Measurements from ENCODE around the gene PRKAR2A. TPM values are rescaled to one million over a fixed set of nuclear protein-coding genes. Genes with fewer than 3 reads are reported as not detected.

The PRKAR2A gene
- total and polyA plus RNA-seq, 2 donors (not counting 3 experiments of a cell fraction or from before 2014, with no cell fraction given), result 8.6 to 69.9 TPM

GRCh38 chr3:48798998-48799397 lies 48.7 kb downstream of the PRKAR2A start:
- no peak for TF ChIP-seq FOS (IDR thresholded peaks at IDR 0.05; ENCODE audit: borderline replicate concordance, insufficient read depth, low read length)
- TF ChIP-seq MYC (IDR thresholded peaks at IDR 0.05; ENCODE audit: low read depth, low read length), result no peak
- TF ChIP-seq POLR2A (IDR thresholded peaks at IDR 0.05; ENCODE audit: low read depth, low read length), result no peak
- no peak for TF ChIP-seq GATA2 (IDR thresholded peaks at IDR 0.05; ENCODE audit: insufficient read depth, insufficient read length, low read depth, low read length)
- TF ChIP-seq JUN (IDR thresholded peaks at IDR 0.05; ENCODE audit: borderline replicate concordance, insufficient read depth, insufficient read length, low read depth), result no peak
- no peak for TF ChIP-seq MAX (IDR thresholded peaks at IDR 0.05; ENCODE audit: insufficient read depth, insufficient read length)
- TF ChIP-seq CTCF (IDR thresholded peaks at IDR 0.05; ENCODE audit: extremely low read depth in 1 of 2, insufficient read depth in 1 of 2, low read depth in 1 of 2, low read length in 2 of 2), result no peak
- no peak for TF ChIP-seq EZH2 (IDR thresholded peaks at IDR 0.05; ENCODE audit: borderline replicate concordance, low read depth, low read length, severe bottlenecking)
- TF ChIP-seq POLR2AphosphoS5 (IDR thresholded peaks at IDR 0.05; ENCODE audit: insufficient read depth, low read depth, low read length), result no peak
- Histone ChIP-seq H3K9ac (replicated peaks; ENCODE audit: extremely low read depth, insufficient read depth, low read length) (no peak overlapping the region), H3K27ac (ENCODE audit: insufficient read depth, low read depth, low read length) (no peak overlapping the region), H2AFZ (ENCODE audit: low read depth, low read length) (no peak overlapping the region), H3K27me3 (ENCODE audit: control insufficient read depth in 2 of 2, insufficient read depth in 2 of 2, low read length in 2 of 2) (no peaks in the 10 kb centered on the region), H3K9me3 (replicated peaks; ENCODE audit: control insufficient read depth, insufficient read depth, low read length) (no peaks in the 10 kb centered on the region), H3K79me2 (ENCODE audit: control insufficient read depth, insufficient read depth, low read length) (no peaks in the 10 kb centered on the region), H3K36me3 (ENCODE audit: control insufficient read depth in 2 of 2, extremely low read depth in 1 of 2, insufficient read depth in 2 of 2, low read length in 2 of 2) (no peaks in the 10 kb centered on the region), H3K4me2 (ENCODE audit: insufficient read depth, low read length) (no peak overlapping the region), H3K4me1 (ENCODE audit: control insufficient read depth, extremely low read depth, insufficient read depth, low read length) (peaks cover 3% of the 10 kb centered on the region), H3K4me3 (replicated peaks in 1 of 3; ENCODE audit: insufficient read depth in 1 of 3, low read depth in 1 of 3, low read length in 3 of 3) (no peak overlapping the region), H3K9me1 (replicated peaks; ENCODE audit: control insufficient read depth, extremely low read depth, insufficient read depth, low read length) (no peaks in the 10 kb centered on the region), H4K20me1 (replicated peaks; ENCODE audit: control insufficient read depth, extremely low read depth, insufficient read depth, low read length) (no peaks in the 10 kb centered on the region)
- no TSS peak for BruUV-seq (replicated peaks)
- intact Hi-C loops (cut with micrococcal nuclease) (no loop called here), dilution Hi-C loops (cut with MboI; ENCODE audit: extremely low pct_ligation_motif_present, low sequenced_read_pairs) (no loop called here)
- POLR2A ChIA-PET, result no interaction called here
- FAIRE-seq, result no peak
- CTCF ChIA-PET, result interaction anchor here (1.0 kb wide), 1 partner anchor 16 kb away, joined by 3 read pairs; no protein-coding TSS in a partner anchor
- DNase-seq (ENCODE audit: low read depth, low spot score), result peak; percentile 47

All from endothelial cell of umbilical vein (primary cell).